Keratinocyte (primary cell): ENCODE data around the gene SPTBN4. TPM values are rescaled to one million over a fixed set of nuclear protein-coding genes. Genes with fewer than 3 reads are reported as not detected.

Experiments used
- DNase-seq: peaks from one replicate; pipeline ENCODE4 v3.0.0-alpha.2; 2011; ENCODE audit warnings: low read depth, missing footprints, low spot score
- FAIRE-seq: peaks from 2 replicates; lab custom pipeline; 2011; peaks lifted over from hg19 to GRCh38; lab: Jason Lieb, UNC
- H2AFZ ChIP-seq: 2 replicates; pipeline ENCODE4 v1.6.0; 2012; ENCODE audit warnings: low read length, control low read depth, inconsistent platforms; ENCODE audit not compliant: control insufficient read depth
- H3K27ac ChIP-seq: 2 replicates; pipeline ENCODE4 v1.5.1; 2011; ENCODE audit warnings: low read length; ENCODE audit not compliant: control insufficient read depth, insufficient read depth
- H3K27me3 ChIP-seq: 3 replicates; pipeline ENCODE4 v1.6.0; 2011; ENCODE audit warnings: low read length; ENCODE audit not compliant: control insufficient read depth, insufficient read depth; ENCODE audit errors: extremely low read depth
- H3K36me3 ChIP-seq, 2 experiments: 2 replicates in 1 of 2; 3 replicates in 1 of 2; pipeline ENCODE4 v1.5.1; 2011; ENCODE audit warnings: low read length in 2 of 2, mild to moderate bottlenecking in 1 of 2; ENCODE audit not compliant: control insufficient read depth in 2 of 2, insufficient read depth in 2 of 2; ENCODE audit errors: extremely low read depth in 1 of 2
- H3K4me1 ChIP-seq: 3 replicates; pipeline ENCODE4 v1.5.1; 2011; ENCODE audit warnings: low read length; ENCODE audit not compliant: control insufficient read depth, insufficient read depth; ENCODE audit errors: extremely low read depth
- H3K4me2 ChIP-seq: 3 replicates; pipeline ENCODE4 v1.6.0; 2011; ENCODE audit warnings: low read depth, low read length; ENCODE audit not compliant: control insufficient read depth, insufficient read depth; ENCODE audit errors: extremely low read depth
- H3K4me3 ChIP-seq, 3 experiments: fragments of 200-600 bp in 1 of 3; sonication (generic) in 1 of 3; 2 replicates in 2 of 3; 3 replicates in 1 of 3; pipeline ENCODE4 v1.5.1; 2011 to 2016; ENCODE audit warnings: low read length in 3 of 3, mild to moderate bottlenecking in 3 of 3, control low read depth in 2 of 3, inconsistent platforms in 1 of 3, low read depth in 1 of 3, mixed read lengths in 1 of 3, mixed run types in 1 of 3, moderate library complexity in 1 of 3; ENCODE audit not compliant: control insufficient read depth in 2 of 3, insufficient read depth in 2 of 3; ENCODE audit errors: extremely low read depth in 1 of 3
- H3K79me2 ChIP-seq: 2 replicates; pipeline ENCODE4 v1.6.0; 2012; ENCODE audit warnings: low read length; ENCODE audit not compliant: control insufficient read depth, insufficient read depth
- H3K9ac ChIP-seq: 3 replicates; pipeline ENCODE4 v1.6.0; 2011; ENCODE audit warnings: low read length; ENCODE audit not compliant: control insufficient read depth, insufficient read depth; ENCODE audit errors: extremely low read depth
- H3K9me1 ChIP-seq: 3 replicates; pipeline ENCODE4 v1.6.0; 2011; ENCODE audit warnings: low read length; ENCODE audit not compliant: control insufficient read depth, insufficient read depth; ENCODE audit errors: extremely low read depth
- H3K9me3 ChIP-seq: 2 replicates; pipeline ENCODE4 v1.5.1; 2012; ENCODE audit warnings: low read depth, low read length; ENCODE audit not compliant: control insufficient read depth
- H4K20me1 ChIP-seq: 3 replicates; pipeline ENCODE4 v1.6.0; 2011; ENCODE audit warnings: low read length; ENCODE audit not compliant: control insufficient read depth, insufficient read depth; ENCODE audit errors: extremely low read depth
- EZH2 ChIP-seq: IDR thresholded peaks from one replicate; pipeline ENCODE4 v1.6.1; 2012; ENCODE audit warnings: inconsistent platforms, mild to moderate bottlenecking, low read length, moderate library complexity
- dilution Hi-C: fragments of 300-500 bp; cut with MboI; formaldehyde crosslinking; loops from one replicate; pipeline ENCODE4 v1.7.0; 2020; ENCODE audit warnings: low sequenced_read_pairs; ENCODE audit not compliant: extremely low pct_ligation_motif_present
- polyA plus RNA-seq, 5 experiments: library from polyadenylated mRNA; depleted of rRNA in 3 of 5; stranded (reverse) in 3 of 5; stranded (forward) in 1 of 5; unstranded in 1 of 5; fragments of >200 nt; gene quantifications; 1 replicate in 1 of 5; 2 replicates in 3 of 5; 3 replicates in 1 of 5; pipeline versions ENCODE4 v1.2.1 to v1.2.3, GENCODE V29; 2011 to 2012; ENCODE audit warnings: missing spikeins in 2 of 5, low read depth in 1 of 5, low replicate concordance in 1 of 5
- TF ChIP-seq, protein P1 (sequence below), 3 experiments: IDR thresholded peaks in 1 of 3; conservative IDR thresholded peaks in 1 of 3; optimal IDR thresholded peaks in 1 of 3; 2 replicates in 2 of 3; 3 replicates in 1 of 3; pipeline versions ENCODE3 to v1.5.1; 2011; ENCODE audit warnings: low read length in 3 of 3, mild to moderate bottlenecking in 3 of 3, moderate library complexity in 2 of 3, control low read depth in 1 of 3, inconsistent platforms in 1 of 3; ENCODE audit not compliant: insufficient read depth in 2 of 3; ENCODE audit errors: extremely low read depth in 1 of 3

The SPTBN4 gene
- polyA plus RNA-seq, 1 donor (not counting 4 experiments of a cell fraction or from before 2014, with no cell fraction given), result 0.17 TPM

- Histone ChIP-seq H3K9me3 (no peaks in the 10 kb centered on the region), H3K4me1 (no peaks in the 10 kb centered on the region), H3K9ac (no peak overlapping the region), H3K27me3 (peaks cover 43% of the 10 kb centered on the region), H3K36me3 (no peaks in the 10 kb centered on the region), H3K9me1 (no peaks in the 10 kb centered on the region), H2AFZ (no peak overlapping the region), H3K4me3 (no peak overlapping the region), H3K79me2 (no peaks in the 10 kb centered on the region), H3K27ac (no peak overlapping the region), H3K4me2 (no peak overlapping the region), H4K20me1 (no peaks in the 10 kb centered on the region)
- FAIRE-seq (no peak), DNase-seq (no peak)
- TF ChIP-seq EZH2, result no peak
- TF ChIP-seq, protein P1, sequence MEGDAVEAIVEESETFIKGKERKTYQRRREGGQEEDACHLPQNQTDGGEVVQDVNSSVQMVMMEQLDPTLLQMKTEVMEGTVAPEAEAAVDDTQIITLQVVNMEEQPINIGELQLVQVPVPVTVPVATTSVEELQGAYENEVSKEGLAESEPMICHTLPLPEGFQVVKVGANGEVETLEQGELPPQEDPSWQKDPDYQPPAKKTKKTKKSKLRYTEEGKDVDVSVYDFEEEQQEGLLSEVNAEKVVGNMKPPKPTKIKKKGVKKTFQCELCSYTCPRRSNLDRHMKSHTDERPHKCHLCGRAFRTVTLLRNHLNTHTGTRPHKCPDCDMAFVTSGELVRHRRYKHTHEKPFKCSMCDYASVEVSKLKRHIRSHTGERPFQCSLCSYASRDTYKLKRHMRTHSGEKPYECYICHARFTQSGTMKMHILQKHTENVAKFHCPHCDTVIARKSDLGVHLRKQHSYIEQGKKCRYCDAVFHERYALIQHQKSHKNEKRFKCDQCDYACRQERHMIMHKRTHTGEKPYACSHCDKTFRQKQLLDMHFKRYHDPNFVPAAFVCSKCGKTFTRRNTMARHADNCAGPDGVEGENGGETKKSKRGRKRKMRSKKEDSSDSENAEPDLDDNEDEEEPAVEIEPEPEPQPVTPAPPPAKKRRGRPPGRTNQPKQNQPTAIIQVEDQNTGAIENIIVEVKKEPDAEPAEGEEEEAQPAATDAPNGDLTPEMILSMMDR (optimal IDR thresholded peaks at IDR 0.05 in 1 of 3, IDR thresholded peaks at IDR 0.05 in 1 of 3, conservative IDR thresholded peaks at IDR 0.05 in 1 of 3; ENCODE audit: extremely low read depth in 1 of 3, insufficient read depth in 2 of 3, low read length in 3 of 3), result no peak
- dilution Hi-C loops, result no loop called here
These were observed 44.7 kb downstream of the SPTBN4 start for GRCh38 chr19:40511487-40511886.

GRCh38 chr19:40512110-40512472 is 45.3 kb downstream of the SPTBN4 start:
- Histone ChIP-seq H3K9me3 (no peaks in the 10 kb centered on the region), H3K36me3 (no peaks in the 10 kb centered on the region), H3K27ac (no peak overlapping the region), H3K79me2 (no peaks in the 10 kb centered on the region), H3K4me3 (no peak overlapping the region), H2AFZ (no peak overlapping the region), H3K27me3 (peaks cover 43% of the 10 kb centered on the region), H3K9me1 (no peaks in the 10 kb centered on the region), H3K4me2 (no peak overlapping the region), H3K9ac (no peak overlapping the region), H3K4me1 (no peaks in the 10 kb centered on the region), H4K20me1 (no peaks in the 10 kb centered on the region)
- FAIRE-seq (no peak), DNase-seq (no peak)
- TF ChIP-seq, protein P1 (optimal IDR thresholded peaks at IDR 0.05 in 1 of 3, IDR thresholded peaks at IDR 0.05 in 1 of 3, conservative IDR thresholded peaks at IDR 0.05 in 1 of 3; ENCODE audit: extremely low read depth in 1 of 3, insufficient read depth in 2 of 3, low read length in 3 of 3), result no peak
- no peak for TF ChIP-seq EZH2
- dilution Hi-C loops, result no loop called here
